Psoas muscle (tissue), 8 donors: ENCODE measurements around the gene WDFY1. TPM values are rescaled to one million over a fixed set of nuclear protein-coding genes. Genes with fewer than 3 reads are reported as not detected.

Source experiments
- ATAC-seq, 4 donors: fragments of 200-7000 bp; cut with Tn5 transposase; one replicate each; pipeline ENCODE4 v1.9.1; 2020; ENCODE audit warnings: moderate library complexity in 3 of 4, mild to moderate bottlenecking in 2 of 4
- DNase-seq, 2 donors: peaks; one replicate each; pipeline ENCODE4 v3.0.0-alpha.2; 2020
- H3K27ac ChIP-seq: fragments of 200-600 bp; one replicate; pipeline ENCODE4 v1.8.0; 2022
- H3K27me3 ChIP-seq, 3 donors: fragments of 200-600 bp in 1 of 3; one replicate each; pipeline versions ENCODE4 v1.6.1 to v1.8.0; 2013 to 2022; ENCODE audit warnings: low read length in 2 of 3, mild to moderate bottlenecking in 2 of 3, moderate library complexity in 1 of 3; ENCODE audit not compliant: insufficient read depth in 3 of 3
- H3K36me3 ChIP-seq, 2 donors: fragments of 200-600 bp in 1 of 2; one replicate each; pipeline versions ENCODE4 v1.6.1 to v1.8.0; 2013 to 2022; ENCODE audit warnings: low read depth in 1 of 2, mild to moderate bottlenecking in 1 of 2, moderate library complexity in 1 of 2; ENCODE audit not compliant: insufficient read depth in 1 of 2
- H3K4me1 ChIP-seq: fragments of 200-600 bp; one replicate; pipeline ENCODE4 v1.8.0; 2022
- H3K4me3 ChIP-seq: fragments of 200-600 bp; one replicate; pipeline ENCODE4 v1.8.0; 2022; ENCODE audit warnings: mild to moderate bottlenecking
- H3K9me3 ChIP-seq: fragments of 200-600 bp; one replicate; pipeline ENCODE4 v1.8.0; 2022
- CTCF ChIP-seq: fragments of 200-600 bp; IDR thresholded peaks from one replicate; pipeline ENCODE4 v1.8.0; 2022; ENCODE audit warnings: antibody characterized with exemption
- WGBS, 3 donors: extraction: QIAGEN DNeasy Blood & Tissue Kit; methylation state at CpG; one replicate each; pipeline versions ENCODE4 v1.1.6 to v1.1.7; 2013; 5-methylcytosine and 5-hydroxymethylcytosine counted together
- intact Hi-C, 2 donors: fragments of 100-400 bp; cut with DNase I; formaldehyde crosslinking; loops; one replicate each; pipeline versions ENCODE4 v1.11.0 to v1.14.2; 2022
- polyA plus RNA-seq, 3 donors: library from polyadenylated mRNA; stranded (reverse); fragments of 200-250 nt; gene quantifications; one replicate each; pipeline ENCODE4 v1.2.3, GENCODE V29; 2013
- total RNA-seq, 4 donors: library from RNA; stranded (reverse); fragmentation: NEBNext Ultra II Directional in 2 of 4; extraction: Animal tissue kit (Norgen Biotek cat#: 25700) in 2 of 4; gene quantifications; one replicate each; pipeline versions ENCODE4 v1.2.1 to v1.2.4, GENCODE V29; 2021 to 2023
- donor health status: healthy with polysubstance abuse.
- donor health status: DM: no; HTN: no; CAD: no; lungs with moderate emphysema.
- donor health status: Bipolar disorder and iron deficiency.
- donor health status: healthy.
- donor health status: DM: yes; HTN: yes; CAD: no.
- donor health status: DM: no; HTN: no; CAD: no.
- donor health status: DM: no; HTN: no; CAD: no.
- donor health status: DM: yes; HTN: yes; CAD: no.

The WDFY1 gene
- total and polyA plus RNA-seq, 7 donors = 9.7 to 21.8 (median 14.2) TPM

GRCh38 chr2:223828314-223828713 lies 116.8 kb downstream of the WDFY1 start:
- 87 to 91% (median 90%) methylated on average over 6 of the region's 6 CpGs for WGBS, 3 donors
- Histone ChIP-seq H3K36me3 (no peaks in the 10 kb centered on the region), H3K27me3 (no peaks in the 10 kb centered on the region), H3K9me3 (no peaks in the 10 kb centered on the region), H3K4me1 (no peaks in the 10 kb centered on the region), H3K27ac (no peak overlapping the region), H3K4me3 (no peak overlapping the region)
- no peak for TF ChIP-seq CTCF
- ATAC-seq = no peak
- intact Hi-C loops = no loop called here
- no peak for DNase-seq

- no peak overlapping the region for H3K27ac ChIP-seq
- H3K36me3 ChIP-seq = no peaks in the 10 kb centered on the region
- no peak for DNase-seq
- TF ChIP-seq CTCF = no peak
- WGBS, 3 donors = 71 to 81% (median 79%) methylated on average over 4 of the region's 4 CpGs
- intact Hi-C loops = no loop called here
- no peaks in the 10 kb centered on the region for H3K9me3 ChIP-seq
- no peaks in the 10 kb centered on the region for H3K4me1 ChIP-seq
- no peak overlapping the region for H3K4me3 ChIP-seq
- no peaks in the 10 kb centered on the region for H3K27me3 ChIP-seq
- ATAC-seq = no peak
Observed at GRCh38 chr2:223826995-223827394, 118.1 kb downstream of the WDFY1 start.

Other genes with a start within 250 kb of the WDFY1 start
- under 1 TPM in 3 of 4 donors, not detected in 1; 0.10 to 0.69 (median 0.44) TPM for gene AP1S3, start 107.8 kb downstream of the WDFY1 start, total RNA-seq
- under 1 TPM in 2 of 3 donors, not detected in 1; 0.05 to 0.08 TPM for gene AP1S3, start 107.8 kb downstream of the WDFY1 start, polyA plus RNA-seq
- 10 to 100 TPM; 26.4 to 37.9 (median 28.1) TPM for gene MRPL44, start 12.1 kb upstream of the WDFY1 start, total RNA-seq
- gene MRPL44, start 12.1 kb upstream of the WDFY1 start, polyA plus RNA-seq = 10 to 100 TPM; 26.3 to 48.4 (median 44.0) TPM
- 10 to 100 TPM in 2 of 4 donors, 1 to 10 TPM in 2; 2.1 to 20.8 (median 8.8) TPM for gene SERPINE2, start 94.0 kb upstream of the WDFY1 start, total RNA-seq
- gene SERPINE2, start 94.0 kb upstream of the WDFY1 start, polyA plus RNA-seq = 1 to 10 TPM; 2.1 to 2.7 (median 2.4) TPM